Measurements from ENCODE around the gene SDC1. TPM values are rescaled to one million over a fixed set of nuclear protein-coding genes. Genes with fewer than 3 reads are reported as not detected.
A peak's percentile ranks its signal among the peaks of the same experiment; 100 is the strongest.

The SDC1 gene
- total RNA-seq, 6 experiments from 2014 or later: 260 to 452 (median 415) TPM

- Histone ChIP-seq H3K4me1 (peaks cover 0 to 96% (median 43%) of the 10 kb centered on the region in 4 donors), H3K9me3 (no peaks in the 10 kb centered on the region), H3K36me3 (peaks cover 0 to under 1% (median 0%) of the 10 kb centered on the region in 4 donors), H3K27ac (peak overlapping the region; percentile 90 to 99 (median 98)), H3K4me3 (peak overlapping the region in 2 of 3 donors; percentile 19 to 21), H3K27me3 (no peaks in the 10 kb centered on the region)
- ATAC-seq: peak; percentile 41 to 72 (median 54)
- intact Hi-C loops (cut with DNase I): no loop called here
- peak; percentile 82 to 95 (median 93) for DNase-seq
- TF ChIP-seq POLR2A (IDR thresholded peaks at IDR 0.05): peak; percentile 48
- TF ChIP-seq, protein P1, sequence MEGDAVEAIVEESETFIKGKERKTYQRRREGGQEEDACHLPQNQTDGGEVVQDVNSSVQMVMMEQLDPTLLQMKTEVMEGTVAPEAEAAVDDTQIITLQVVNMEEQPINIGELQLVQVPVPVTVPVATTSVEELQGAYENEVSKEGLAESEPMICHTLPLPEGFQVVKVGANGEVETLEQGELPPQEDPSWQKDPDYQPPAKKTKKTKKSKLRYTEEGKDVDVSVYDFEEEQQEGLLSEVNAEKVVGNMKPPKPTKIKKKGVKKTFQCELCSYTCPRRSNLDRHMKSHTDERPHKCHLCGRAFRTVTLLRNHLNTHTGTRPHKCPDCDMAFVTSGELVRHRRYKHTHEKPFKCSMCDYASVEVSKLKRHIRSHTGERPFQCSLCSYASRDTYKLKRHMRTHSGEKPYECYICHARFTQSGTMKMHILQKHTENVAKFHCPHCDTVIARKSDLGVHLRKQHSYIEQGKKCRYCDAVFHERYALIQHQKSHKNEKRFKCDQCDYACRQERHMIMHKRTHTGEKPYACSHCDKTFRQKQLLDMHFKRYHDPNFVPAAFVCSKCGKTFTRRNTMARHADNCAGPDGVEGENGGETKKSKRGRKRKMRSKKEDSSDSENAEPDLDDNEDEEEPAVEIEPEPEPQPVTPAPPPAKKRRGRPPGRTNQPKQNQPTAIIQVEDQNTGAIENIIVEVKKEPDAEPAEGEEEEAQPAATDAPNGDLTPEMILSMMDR (IDR thresholded peaks at IDR 0.05): no peak
- 37% methylated on average over 6 of the region's 13 CpGs for WGBS (ENCODE audit: insufficient coverage, low coverage, low lambda C conversion rate, missing lambda C conversion rate)
Observed at GRCh38 chr2:20215183-20216040, 9.5 kb downstream of the SDC1 start.

DNA sequence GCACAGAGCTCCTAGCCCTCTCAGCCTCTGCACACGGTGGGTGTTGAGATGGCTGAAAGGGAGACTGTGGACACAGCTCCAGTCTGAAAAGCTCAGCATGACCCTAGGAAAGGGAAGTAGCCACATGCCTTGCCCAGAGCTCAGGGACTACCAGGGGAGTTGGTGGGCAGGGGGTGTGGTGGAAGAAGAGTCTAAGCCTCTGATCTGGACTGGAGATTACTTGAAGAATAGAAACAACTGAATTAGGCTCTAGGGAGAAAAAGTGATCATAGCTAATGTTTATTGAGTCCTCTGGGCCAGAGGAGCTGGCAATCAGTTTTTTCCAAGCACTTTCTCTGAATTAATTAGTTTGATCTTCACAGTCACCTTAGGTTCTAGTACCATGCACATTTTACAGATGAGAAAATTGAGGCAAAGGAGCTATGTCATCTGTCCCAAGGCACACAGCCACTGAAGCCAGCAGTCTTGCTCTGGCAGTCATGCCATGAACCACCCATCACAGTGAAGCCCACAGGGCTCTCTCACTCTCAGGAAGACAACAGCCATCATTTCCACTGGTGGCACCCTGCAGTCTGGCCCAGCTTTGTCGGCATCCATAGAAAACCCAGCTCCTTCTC lies 10.3 kb downstream of the SDC1 start:
- H3K27ac ChIP-seq: peak overlapping the region; percentile 90 to 99 (median 98)
- H3K4me1 ChIP-seq: peaks cover 0 to 96% (median 42%) of the 10 kb centered on the region in 4 donors
- WGBS (ENCODE audit: insufficient coverage, low coverage, low lambda C conversion rate, missing lambda C conversion rate): no CpG with 5 or more reads among the region's 2 CpGs
- no peaks in the 10 kb centered on the region for H3K9me3 ChIP-seq
- H3K27me3 ChIP-seq: no peaks in the 10 kb centered on the region
- DNase-seq (no peak), ATAC-seq (peak in 1 of 4 donors; percentile 0)
- no peaks in the 10 kb centered on the region for H3K36me3 ChIP-seq
- H3K4me3 ChIP-seq: peak overlapping the region in 2 of 3 donors; percentile 18 to 19
- intact Hi-C loops (cut with DNase I): no loop called here
- TF ChIP-seq, protein P1 (IDR thresholded peaks at IDR 0.05): no peak
- TF ChIP-seq POLR2A (IDR thresholded peaks at IDR 0.05): no peak

GRCh38 chr2:20213651-20214565 lies 11.0 kb downstream of the SDC1 start:
- Histone ChIP-seq H3K4me3 (peak overlapping the region in 2 of 3 donors; percentile 10 to 26), H3K36me3 (no peaks in the 10 kb centered on the region), H3K27ac (peak overlapping the region; percentile 90 to 99 (median 98)), H3K27me3 (no peaks in the 10 kb centered on the region), H3K9me3 (no peaks in the 10 kb centered on the region), H3K4me1 (peaks cover 0 to 97% (median 42%) of the 10 kb centered on the region in 4 donors)
- WGBS (ENCODE audit: insufficient coverage, low coverage, low lambda C conversion rate, missing lambda C conversion rate): 32% methylated on average over 8 of the region's 9 CpGs
- peak; percentile 22 to 61 (median 34) for ATAC-seq
- peak; percentile 70 to 92 (median 85) for DNase-seq
- intact Hi-C loops (cut with DNase I): no loop called here
- TF ChIP-seq, protein P1 (IDR thresholded peaks at IDR 0.05): no peak
- TF ChIP-seq POLR2A (IDR thresholded peaks at IDR 0.05): peak; percentile 44

DNA sequence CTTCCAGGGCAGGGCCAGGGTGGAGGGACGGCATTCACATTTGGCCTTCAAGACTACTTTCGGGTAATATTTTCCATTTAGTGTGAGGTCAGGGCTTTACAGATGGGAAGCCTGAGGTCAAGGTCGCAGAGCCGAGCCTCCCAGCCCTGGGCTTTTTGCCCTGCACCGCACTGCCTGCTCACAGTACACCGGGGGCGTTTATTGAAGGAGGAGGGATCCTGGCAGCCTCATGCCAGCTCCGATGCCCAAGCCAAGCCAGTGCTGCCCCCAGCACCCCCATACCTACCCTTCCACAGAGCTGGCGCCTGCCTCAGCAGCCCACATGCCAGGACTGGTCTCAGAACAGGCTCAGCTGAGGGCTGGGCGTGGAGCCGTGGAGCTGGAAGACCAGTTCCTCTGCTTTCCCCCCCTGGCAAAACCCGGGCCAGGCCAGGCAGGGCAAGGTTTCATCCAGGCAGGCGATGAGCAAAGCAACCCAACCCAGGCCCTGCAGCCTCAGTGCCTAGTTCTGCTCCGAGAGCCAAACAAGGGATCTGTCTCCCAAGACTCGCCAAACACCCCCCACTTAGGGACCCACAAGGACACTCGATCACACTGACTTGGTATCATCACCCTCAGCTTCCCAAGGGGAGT lies 11.9 kb downstream of the SDC1 start:
- peak overlapping the region in 2 of 3 donors; percentile 10 to 26 for H3K4me3 ChIP-seq
- peak; percentile 77 to 93 (median 88) for DNase-seq
- TF ChIP-seq, protein P1 (IDR thresholded peaks at IDR 0.05): no peak
- TF ChIP-seq POLR2A (IDR thresholded peaks at IDR 0.05): peak; percentile 68
- 40% methylated on average over 1 of the region's 16 CpGs for WGBS (ENCODE audit: insufficient coverage, low coverage, low lambda C conversion rate, missing lambda C conversion rate)
- no peaks in the 10 kb centered on the region for H3K36me3 ChIP-seq
- intact Hi-C loops (cut with DNase I): no loop called here
- H3K27ac ChIP-seq: peak overlapping the region; percentile 90 to 99 (median 98)
- H3K4me1 ChIP-seq: peaks cover 0 to 99% (median 40%) of the 10 kb centered on the region in 4 donors
- no peaks in the 10 kb centered on the region for H3K27me3 ChIP-seq
- H3K9me3 ChIP-seq: no peaks in the 10 kb centered on the region
- peak; percentile 19 to 47 (median 30) for ATAC-seq

All from right lobe of liver (tissue), 6 donors.